SIG-M5 treated with dmso at 0.1 percent for 504 hours (cell line): ENCODE data around the gene LHPP.
A peak's percentile ranks its signal among the peaks of the same experiment; 100 is the strongest.

ENCODE experiments used
- DNase-seq: peaks from one replicate; lab custom pipeline; 2025; ENCODE audit not compliant: unreplicated experiment; lab: John Stamatoyannopoulos, UW

LHPP gene

GRCh38 chr10:124637746-124638145 lies 176.1 kb downstream of the LHPP start:
- DNase-seq: no peak

DNA sequence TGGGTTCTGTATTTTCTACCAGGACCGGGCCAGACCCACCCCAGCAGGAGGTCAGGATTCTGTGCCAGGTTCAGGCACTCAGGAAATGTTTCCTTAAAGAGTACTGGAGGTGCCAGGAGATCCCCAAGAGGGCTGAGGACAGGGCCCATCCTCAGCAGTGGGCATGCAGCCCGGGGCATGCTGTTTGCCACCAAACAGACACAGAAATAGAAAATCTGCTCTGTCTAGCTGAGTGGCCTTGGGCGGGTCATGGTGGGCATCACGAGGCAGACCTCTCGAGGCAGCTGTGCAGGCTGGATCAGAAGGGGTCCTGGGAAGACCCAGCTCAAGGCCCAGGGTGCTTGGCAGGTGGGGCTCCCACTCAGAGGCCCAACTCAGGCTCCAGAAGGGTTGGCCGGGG lies 177.6 kb downstream of the LHPP start:
- DNase-seq: no peak

- DNase-seq: no peak
These were observed 178.0 kb downstream of the LHPP start for GRCh38 chr10:124639646-124640045.

DNA sequence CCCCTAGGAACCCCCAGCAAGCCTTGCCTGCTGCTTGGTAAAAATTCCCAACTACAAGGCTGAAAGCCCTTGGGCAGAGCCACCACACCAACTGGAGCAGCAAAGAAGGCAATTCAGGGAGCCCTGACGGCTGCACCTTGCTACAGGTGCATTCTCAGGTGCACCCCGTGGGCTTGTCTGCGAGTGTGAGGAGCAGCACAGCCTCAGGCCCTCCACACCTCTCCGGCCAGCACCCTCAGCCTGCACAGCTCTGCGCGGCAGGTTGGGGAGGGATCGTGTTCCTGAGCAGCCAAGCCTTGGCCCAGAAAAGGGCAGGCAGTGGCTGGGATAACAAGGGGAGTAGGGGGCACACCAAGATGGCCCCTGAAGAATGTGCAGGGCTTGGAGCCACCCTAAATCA lies 178.4 kb downstream of the LHPP start:
- DNase-seq: no peak

DNA sequence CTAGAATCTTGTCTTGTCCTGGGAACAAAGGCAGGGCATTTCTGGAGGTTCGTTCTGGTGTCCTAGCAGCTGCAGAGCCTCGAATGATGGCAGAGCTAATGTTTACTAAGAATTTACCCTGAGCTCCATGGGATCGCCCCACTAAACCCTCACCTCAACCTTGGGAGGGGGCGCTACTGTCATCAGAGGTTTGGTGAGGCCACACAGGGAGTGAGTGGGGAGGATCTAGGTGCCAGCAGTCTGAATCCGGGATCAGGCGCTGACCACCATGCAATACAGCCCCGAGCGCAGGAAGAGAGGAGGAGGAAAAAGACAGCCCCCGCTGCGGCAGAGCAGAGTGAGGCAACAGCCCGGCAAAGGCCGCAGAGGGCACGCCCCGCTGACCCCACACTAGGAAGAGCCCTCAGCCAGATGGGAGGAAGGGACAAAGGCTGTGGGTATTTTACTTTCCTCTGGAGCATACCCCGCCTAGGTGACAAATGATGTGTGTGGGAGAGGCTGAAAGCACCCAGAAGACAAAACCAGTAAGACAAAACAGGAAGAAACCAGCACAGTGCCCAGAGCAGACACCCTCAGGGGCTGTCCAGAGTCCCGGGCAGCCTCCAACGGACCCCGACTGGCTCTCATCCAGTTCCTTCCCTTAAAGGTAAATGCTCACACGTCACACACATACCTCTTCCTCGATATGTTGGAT lies 179.1 kb downstream of the LHPP start:
- DNase-seq: peak; percentile 47

DNA sequence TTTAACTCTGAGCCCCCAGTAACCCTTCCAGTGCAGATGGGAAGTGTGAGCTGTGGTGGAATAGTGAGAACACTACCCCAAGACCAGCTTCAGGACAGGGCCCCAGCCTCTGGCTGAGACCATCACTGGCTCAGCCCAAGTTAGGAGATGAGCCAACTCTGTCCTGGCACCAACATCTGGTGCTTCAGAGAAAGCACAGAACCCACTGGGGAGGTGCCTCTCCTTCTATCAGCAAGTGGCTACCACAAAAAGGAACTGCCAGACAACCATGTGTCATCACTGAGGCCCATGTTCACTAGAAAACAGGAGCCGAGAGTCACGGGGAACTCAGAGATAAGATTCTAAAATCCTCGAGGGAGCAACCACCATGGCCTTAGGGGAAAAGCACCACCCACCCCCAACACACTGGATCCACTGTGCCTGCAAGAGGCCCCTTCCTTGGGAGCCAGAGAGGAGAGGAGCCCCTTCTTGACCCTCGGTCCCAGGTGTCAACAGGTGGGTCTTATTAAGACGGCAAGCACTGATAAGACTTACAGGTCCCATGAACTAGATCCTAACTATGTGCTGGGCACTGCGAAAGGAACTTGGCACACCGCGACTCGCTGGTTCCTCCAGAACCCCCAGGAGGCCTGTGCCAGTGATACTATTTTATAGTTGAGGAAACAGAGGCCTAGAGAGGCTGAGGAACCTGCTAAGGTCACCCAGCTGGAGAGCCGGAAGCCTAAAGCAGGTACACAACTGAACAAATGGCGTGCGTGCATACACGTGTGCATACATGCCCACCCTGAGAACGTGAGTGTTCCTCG lies 179.9 kb downstream of the LHPP start:
- peak; percentile 78 for DNase-seq

GRCh38 chr10:124642088-124642710 lies 180.6 kb downstream of the LHPP start:
- no peak for DNase-seq

GRCh38 chr10:124643330-124644009 lies 181.8 kb downstream of the LHPP start:
- DNase-seq: no peak

DNA sequence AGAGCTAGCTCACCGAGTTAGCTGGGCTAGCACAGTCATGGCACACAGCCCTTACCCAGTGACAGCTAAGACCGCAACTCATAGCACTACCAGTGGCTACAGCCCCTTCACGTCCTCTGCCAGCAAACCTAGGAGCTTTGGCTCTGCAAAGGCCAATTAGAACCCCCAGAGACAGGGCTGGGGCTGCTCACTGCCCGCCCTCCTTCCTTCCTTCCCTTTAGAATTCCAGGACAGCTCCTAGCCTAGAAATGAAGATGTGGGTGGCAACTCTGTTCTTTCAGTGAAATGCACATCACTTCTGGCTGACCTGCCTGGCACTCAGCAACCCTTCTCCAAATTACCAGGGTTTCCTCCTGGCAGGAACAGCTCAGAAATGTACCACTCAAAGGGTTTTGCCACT lies 182.6 kb downstream of the LHPP start:
- no peak for DNase-seq

- DNase-seq: no peak
These were observed 183.3 kb downstream of the LHPP start for GRCh38 chr10:124644771-124645415.

DNA sequence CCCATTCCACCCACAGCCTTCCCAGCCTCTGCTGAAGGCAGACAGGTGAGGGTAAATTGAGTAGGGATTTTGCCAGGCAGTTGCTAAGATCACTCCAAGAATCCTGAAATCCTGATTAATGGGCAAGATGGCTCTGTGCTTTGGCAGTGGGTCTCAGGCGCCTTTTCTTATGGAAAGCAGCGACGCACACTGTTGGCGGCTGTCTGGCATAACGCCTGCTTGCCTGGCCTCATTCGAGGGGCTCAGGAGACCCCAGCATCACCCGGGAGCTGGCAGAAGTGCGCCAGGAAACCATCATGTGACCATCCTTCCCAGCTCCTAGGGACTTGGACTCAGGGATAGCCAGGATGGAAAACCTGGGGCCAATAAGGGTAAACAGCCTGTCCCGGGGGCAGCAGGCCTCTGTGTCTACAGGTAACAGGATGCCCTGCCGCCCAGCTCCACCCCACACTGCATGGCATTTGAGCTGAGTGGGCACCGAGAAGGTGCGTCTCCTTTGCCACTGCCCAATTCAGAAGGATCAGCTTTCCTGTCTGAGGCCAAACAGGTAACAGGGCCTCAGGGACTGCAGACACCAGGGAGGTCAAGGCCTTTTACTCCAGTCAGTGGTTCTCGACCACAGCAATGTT lies 184.0 kb downstream of the LHPP start:
- no peak for DNase-seq

DNA sequence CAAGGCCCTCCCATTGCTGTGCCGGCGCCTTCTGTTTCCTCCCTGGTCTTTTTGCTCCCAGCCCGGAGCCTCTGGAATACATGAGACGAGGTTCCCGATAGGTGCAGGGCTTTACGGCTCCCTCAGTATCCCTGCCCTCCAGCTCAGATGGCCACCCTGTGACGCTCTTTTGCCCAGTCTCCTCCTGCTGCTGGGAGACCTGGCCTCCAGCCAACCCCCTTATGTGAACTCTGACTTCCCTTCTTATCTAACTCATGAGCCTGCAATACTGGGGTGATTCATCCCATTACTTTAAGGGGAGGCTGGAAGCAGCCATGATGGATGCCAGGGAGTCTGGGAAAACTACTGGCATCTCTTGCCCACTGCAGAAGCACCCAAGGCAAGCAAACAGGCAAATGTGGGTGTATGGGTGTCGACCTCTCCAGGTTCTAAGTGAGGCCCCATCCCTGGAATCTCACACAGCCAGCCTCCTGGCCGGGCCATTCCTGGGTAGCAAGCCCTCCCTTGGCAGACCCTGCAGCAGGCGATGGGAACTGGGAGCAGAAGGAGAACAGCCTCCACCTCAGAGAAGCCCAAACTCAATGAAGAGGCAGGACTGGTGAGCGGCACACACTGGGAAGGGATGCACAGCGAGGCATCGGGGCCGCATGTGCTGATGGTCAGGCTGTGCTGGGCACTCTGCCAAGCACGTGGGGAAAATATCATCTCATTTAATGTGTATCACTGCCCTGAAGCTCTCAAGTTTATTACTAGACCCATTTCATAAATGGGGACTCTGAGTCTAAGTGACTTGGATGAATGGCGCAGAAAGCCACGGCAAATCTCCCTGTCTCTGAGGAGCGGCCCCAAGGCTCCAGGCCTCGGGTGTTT lies 185.1 kb downstream of the LHPP start:
- DNase-seq: no peak

GRCh38 chr10:124647421-124648130 lies 186.0 kb downstream of the LHPP start:
- peak; percentile 77 for DNase-seq

DNA sequence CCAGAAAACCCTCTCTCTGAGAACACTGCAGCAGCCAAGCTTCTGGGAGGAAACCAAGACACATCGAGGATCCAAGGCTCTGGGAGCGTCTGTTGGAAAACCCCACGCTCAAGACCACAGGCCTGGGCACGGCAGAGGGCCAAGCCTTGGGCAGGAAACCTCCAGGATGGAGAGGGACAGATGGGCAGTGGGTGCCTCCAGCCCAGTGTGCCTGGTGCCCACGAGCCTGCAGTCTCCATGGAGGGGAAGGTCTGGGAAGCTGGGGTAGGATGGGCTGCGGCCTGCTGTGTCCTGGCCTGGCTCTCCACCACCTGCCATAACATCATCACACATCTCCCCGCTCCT lies 186.5 kb downstream of the LHPP start:
- DNase-seq: no peak

DNA sequence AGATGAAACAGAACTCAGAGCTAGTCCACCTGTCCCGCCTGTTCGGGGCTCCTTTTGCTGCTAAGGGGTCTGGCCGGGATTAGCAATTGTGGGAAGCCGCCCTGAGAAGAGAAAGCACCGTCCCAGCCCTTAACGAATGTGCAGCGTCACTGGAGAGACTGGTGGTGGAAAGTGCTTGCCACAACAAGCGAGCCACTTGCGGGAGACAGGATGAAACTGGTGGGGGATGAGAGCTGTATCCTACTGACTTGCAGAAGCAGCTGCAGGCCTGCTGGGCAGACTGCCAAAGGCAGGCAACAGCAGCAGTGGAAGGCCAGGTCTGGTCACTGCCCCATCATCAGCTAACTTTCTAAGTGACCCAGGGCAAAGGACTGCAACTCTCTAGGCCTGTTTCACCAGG lies 187.1 kb downstream of the LHPP start:
- peak; percentile 76 for DNase-seq

GRCh38 chr10:124649214-124649613 lies 187.6 kb downstream of the LHPP start:
- peak; percentile 32 for DNase-seq

- DNase-seq: no peak
These were observed 188.6 kb downstream of the LHPP start for GRCh38 chr10:124650263-124650662.

DNA sequence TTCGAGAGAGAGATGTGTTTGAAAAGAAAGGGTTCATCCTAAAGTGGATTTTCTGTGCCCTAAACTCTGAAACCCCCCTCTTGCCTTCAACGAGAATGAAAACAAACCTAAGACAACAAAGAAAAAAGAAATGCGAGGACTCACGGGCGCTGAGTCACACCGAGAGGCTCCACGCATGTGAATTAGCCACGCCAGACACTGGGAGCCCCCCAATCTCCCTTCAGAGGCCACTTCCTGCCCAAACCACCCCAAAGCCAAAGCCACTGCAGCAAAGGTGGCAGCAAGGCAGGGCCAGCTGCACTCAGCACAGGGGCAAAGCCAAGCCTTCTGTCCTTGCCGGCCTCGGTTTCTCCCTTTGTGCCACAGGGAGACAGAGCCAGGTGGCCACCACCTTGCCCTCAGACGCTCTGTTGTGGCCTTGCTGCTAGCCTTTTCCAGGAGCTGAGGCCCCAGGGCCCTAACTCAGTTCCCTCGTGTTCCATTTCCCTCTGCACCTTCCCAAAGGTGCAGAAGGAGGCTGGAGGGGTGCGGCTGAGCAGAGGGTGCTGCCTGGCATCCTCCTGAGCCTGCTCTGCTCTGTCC lies 189.3 kb downstream of the LHPP start:
- no peak for DNase-seq

DNA sequence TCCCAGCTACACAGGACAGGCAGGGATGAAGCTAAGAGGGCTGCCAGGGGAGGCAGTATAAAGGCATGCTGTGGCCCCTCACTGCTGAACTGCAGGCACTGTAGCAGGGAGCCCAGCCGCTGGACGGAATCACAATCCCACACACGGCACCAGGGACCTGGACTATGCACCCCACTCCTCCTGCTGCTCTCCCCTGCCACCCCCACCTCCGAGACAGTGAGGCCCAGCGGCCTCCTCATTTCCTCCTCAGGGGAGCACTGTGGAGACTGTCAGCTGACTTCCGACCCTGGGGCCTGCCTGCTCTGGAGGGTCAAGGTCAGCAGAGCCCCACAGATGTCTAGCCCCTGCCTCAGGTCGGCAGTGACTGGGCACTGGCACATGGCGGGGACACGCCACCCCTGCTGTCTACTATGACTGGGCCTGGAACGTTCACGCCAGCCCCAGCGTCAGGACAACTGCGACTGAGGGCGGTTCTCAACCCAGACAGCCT lies 189.8 kb downstream of the LHPP start:
- DNase-seq: no peak
